Liver (tissue), 3 donors: ENCODE results near the gene DSCAM.

Source experiments
- EGR1 ChIP-seq, 2 donors: IDR thresholded peaks; 2 replicates each; pipeline ENCODE4 v1.6.1; 2016 to 2018; ENCODE audit warnings: antibody characterized with exemption in 2 of 2, low read depth in 2 of 2
- FOXA1 ChIP-seq: IDR thresholded peaks from 2 replicates; pipeline ENCODE4 v1.6.1; 2016; ENCODE audit warnings: antibody characterized with exemption
- GABPA ChIP-seq, 2 donors: IDR thresholded peaks in 1 of 2; conservative IDR thresholded peaks in 1 of 2; 2 replicates each; pipeline ENCODE4 v1.6.1; 2016; ENCODE audit warnings: antibody characterized with exemption in 2 of 2, mild to moderate bottlenecking in 1 of 2, moderate library complexity in 1 of 2
- JUND ChIP-seq, 2 donors: IDR thresholded peaks; 2 replicates each; pipeline ENCODE4 v1.6.1; 2016; ENCODE audit warnings: antibody characterized with exemption in 2 of 2
- RAD21 ChIP-seq, 2 donors: IDR thresholded peaks; 2 replicates each; pipeline ENCODE4 v1.6.1; 2016; ENCODE audit warnings: antibody characterized with exemption in 2 of 2, mild to moderate bottlenecking in 2 of 2
- RXRA ChIP-seq, 2 donors: IDR thresholded peaks; 2 replicates each; pipeline ENCODE4 v1.6.1; 2017 to 2018; ENCODE audit warnings: antibody characterized with exemption in 2 of 2, mild to moderate bottlenecking in 1 of 2
- SP1 ChIP-seq: IDR thresholded peaks from 2 replicates; pipeline ENCODE4 v1.6.1; 2018; ENCODE audit warnings: antibody characterized with exemption, mild to moderate bottlenecking
- TAF1 ChIP-seq: conservative IDR thresholded peaks from 2 replicates; pipeline ENCODE4 v1.6.1; 2016; ENCODE audit warnings: antibody characterized with exemption, mild to moderate bottlenecking
- YY1 ChIP-seq: IDR thresholded peaks from 2 replicates; pipeline ENCODE4 v1.6.1; 2016; ENCODE audit warnings: antibody characterized with exemption, mild to moderate bottlenecking
- TF ChIP-seq, protein P1 (sequence below): fragments of 150-350 bp; IDR thresholded peaks from 2 replicates; pipeline ENCODE4 v1.5.1; 2017; ENCODE audit warnings: improper control_type of control experiment, low read depth, low read length; ENCODE audit not compliant: missing input control
- TF ChIP-seq, protein P2 (sequence below): IDR thresholded peaks from 2 replicates; pipeline ENCODE4 v1.6.1; 2016; ENCODE audit warnings: antibody characterized with exemption
- TF ChIP-seq, protein P3 (sequence below): IDR thresholded peaks from 2 replicates; pipeline ENCODE4 v1.6.1; 2016; ENCODE audit warnings: antibody characterized with exemption, mild to moderate bottlenecking
- donor health status: healthy.
- donor health status: healthy.

DNA sequence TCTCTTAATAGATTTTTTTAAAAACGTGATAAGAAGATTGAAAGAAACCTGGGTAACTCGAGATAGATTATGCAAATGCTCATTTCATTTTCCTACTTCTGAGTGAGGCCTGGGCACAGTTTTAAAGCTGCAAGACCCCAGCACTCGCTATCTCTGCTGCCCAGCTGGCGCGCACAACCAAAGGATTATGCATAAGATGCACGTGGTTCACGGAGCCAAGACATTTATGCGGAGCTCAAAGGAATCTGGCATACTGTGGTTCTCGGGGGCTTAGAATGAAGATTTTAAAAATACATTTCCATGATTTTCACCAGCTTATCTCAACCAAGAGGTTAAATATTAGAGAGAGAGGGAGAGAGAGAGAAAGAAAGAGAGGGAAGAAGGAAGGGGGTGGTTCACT, 210.9 kb downstream of the DSCAM start:
- TF ChIP-seq, protein P1, sequence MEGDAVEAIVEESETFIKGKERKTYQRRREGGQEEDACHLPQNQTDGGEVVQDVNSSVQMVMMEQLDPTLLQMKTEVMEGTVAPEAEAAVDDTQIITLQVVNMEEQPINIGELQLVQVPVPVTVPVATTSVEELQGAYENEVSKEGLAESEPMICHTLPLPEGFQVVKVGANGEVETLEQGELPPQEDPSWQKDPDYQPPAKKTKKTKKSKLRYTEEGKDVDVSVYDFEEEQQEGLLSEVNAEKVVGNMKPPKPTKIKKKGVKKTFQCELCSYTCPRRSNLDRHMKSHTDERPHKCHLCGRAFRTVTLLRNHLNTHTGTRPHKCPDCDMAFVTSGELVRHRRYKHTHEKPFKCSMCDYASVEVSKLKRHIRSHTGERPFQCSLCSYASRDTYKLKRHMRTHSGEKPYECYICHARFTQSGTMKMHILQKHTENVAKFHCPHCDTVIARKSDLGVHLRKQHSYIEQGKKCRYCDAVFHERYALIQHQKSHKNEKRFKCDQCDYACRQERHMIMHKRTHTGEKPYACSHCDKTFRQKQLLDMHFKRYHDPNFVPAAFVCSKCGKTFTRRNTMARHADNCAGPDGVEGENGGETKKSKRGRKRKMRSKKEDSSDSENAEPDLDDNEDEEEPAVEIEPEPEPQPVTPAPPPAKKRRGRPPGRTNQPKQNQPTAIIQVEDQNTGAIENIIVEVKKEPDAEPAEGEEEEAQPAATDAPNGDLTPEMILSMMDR = no peak
- TF ChIP-seq RAD21 (IDR thresholded peaks at IDR 0.05) = no peak
- TF ChIP-seq, protein P2, sequence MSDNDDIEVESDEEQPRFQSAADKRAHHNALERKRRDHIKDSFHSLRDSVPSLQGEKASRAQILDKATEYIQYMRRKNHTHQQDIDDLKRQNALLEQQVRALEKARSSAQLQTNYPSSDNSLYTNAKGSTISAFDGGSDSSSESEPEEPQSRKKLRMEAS = no peak
- no peak for TF ChIP-seq SP1
- no peak for TF ChIP-seq FOXA1
- TF ChIP-seq RXRA (IDR thresholded peaks at IDR 0.05) = no peak
- TF ChIP-seq TAF1 = no peak
- no peak for TF ChIP-seq JUND (IDR thresholded peaks at IDR 0.05)
- TF ChIP-seq, protein P3, sequence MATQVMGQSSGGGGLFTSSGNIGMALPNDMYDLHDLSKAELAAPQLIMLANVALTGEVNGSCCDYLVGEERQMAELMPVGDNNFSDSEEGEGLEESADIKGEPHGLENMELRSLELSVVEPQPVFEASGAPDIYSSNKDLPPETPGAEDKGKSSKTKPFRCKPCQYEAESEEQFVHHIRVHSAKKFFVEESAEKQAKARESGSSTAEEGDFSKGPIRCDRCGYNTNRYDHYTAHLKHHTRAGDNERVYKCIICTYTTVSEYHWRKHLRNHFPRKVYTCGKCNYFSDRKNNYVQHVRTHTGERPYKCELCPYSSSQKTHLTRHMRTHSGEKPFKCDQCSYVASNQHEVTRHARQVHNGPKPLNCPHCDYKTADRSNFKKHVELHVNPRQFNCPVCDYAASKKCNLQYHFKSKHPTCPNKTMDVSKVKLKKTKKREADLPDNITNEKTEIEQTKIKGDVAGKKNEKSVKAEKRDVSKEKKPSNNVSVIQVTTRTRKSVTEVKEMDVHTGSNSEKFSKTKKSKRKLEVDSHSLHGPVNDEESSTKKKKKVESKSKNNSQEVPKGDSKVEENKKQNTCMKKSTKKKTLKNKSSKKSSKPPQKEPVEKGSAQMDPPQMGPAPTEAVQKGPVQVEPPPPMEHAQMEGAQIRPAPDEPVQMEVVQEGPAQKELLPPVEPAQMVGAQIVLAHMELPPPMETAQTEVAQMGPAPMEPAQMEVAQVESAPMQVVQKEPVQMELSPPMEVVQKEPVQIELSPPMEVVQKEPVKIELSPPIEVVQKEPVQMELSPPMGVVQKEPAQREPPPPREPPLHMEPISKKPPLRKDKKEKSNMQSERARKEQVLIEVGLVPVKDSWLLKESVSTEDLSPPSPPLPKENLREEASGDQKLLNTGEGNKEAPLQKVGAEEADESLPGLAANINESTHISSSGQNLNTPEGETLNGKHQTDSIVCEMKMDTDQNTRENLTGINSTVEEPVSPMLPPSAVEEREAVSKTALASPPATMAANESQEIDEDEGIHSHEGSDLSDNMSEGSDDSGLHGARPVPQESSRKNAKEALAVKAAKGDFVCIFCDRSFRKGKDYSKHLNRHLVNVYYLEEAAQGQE = no peak
- no peak for TF ChIP-seq GABPA (IDR thresholded peaks at IDR 0.05 in 1 of 2, conservative IDR thresholded peaks at IDR 0.05 in 1 of 2)
- TF ChIP-seq YY1 = no peak
- no peak for TF ChIP-seq EGR1 (IDR thresholded peaks at IDR 0.05; ENCODE audit: low read depth in 2 of 2)
